WERI-Rb-1 (cell line): ENCODE data around the gene PLG.
A peak's percentile ranks its signal among the peaks of the same experiment; 100 is the strongest.
"Not testable (repeated sequence)": the region's sequence is repeated elsewhere in the genome, so short reads cannot be mapped to it uniquely, and the experiment has no call there.

Experiments used
- DNase-seq: peaks from one replicate; pipeline ENCODE4 v3.0.0-alpha.2; 2020
- H3K27ac ChIP-seq: fragments of 250-450 bp; sonication (Bioruptor Pico); 2 replicates; pipeline ENCODE4 v1.5.1; 2020; ENCODE audit warnings: mild to moderate bottlenecking, moderate library complexity
- H3K27me3 ChIP-seq: fragments of 250-450 bp; sonication (Bioruptor Pico); 2 replicates; pipeline ENCODE4 v1.5.1; 2021; ENCODE audit warnings: mild to moderate bottlenecking, low read depth, moderate library complexity; ENCODE audit not compliant: insufficient read depth, severe bottlenecking
- H3K36me3 ChIP-seq: fragments of 250-450 bp; sonication (Bioruptor Pico); 2 replicates; pipeline ENCODE4 v1.5.1; 2020; ENCODE audit warnings: mild to moderate bottlenecking, moderate library complexity
- H3K4me3 ChIP-seq: 2 replicates; pipeline ENCODE4 v1.5.1; 2011; ENCODE audit warnings: low read depth, mild to moderate bottlenecking, control low read depth, low read length
- H3K9me3 ChIP-seq: fragments of 250-450 bp; sonication (Bioruptor Pico); 2 replicates; pipeline ENCODE4 v1.5.1; 2021; ENCODE audit warnings: mild to moderate bottlenecking, moderate library complexity; ENCODE audit not compliant: severe bottlenecking
- CTCF ChIP-seq: IDR thresholded peaks from 2 replicates; pipeline ENCODE4 v1.5.1; 2011; ENCODE audit warnings: low read depth, mild to moderate bottlenecking, control low read depth, inconsistent platforms, low read length

PLG gene

GRCh38 chr6:160766989-160767646 lies 65.1 kb downstream of the PLG start:
- DNase-seq, result peak; percentile 76

GRCh38 chr6:160767647-160768019 lies 65.6 kb downstream of the PLG start:
- Histone ChIP-seq H3K9me3 (no peaks in the 10 kb centered on the region), H3K27me3 (peaks cover 43% of the 10 kb centered on the region), H3K4me3 (no peak overlapping the region), H3K36me3 (no peaks in the 10 kb centered on the region), H3K27ac (no peak overlapping the region)
- no peak for TF ChIP-seq CTCF
- DNase-seq, result no peak

More at GRCh38 chr6:160766989-160767646, 65.1 kb downstream of the PLG start:
- Histone ChIP-seq H3K27ac (no peak overlapping the region), H3K36me3 (no peaks in the 10 kb centered on the region), H3K4me3 (peak overlapping the region; percentile 43), H3K9me3 (no peaks in the 10 kb centered on the region), H3K27me3 (peaks cover 38% of the 10 kb centered on the region)
- TF ChIP-seq CTCF, result peak; percentile 90

GRCh38 chr6:160768101-160768500 lies 66.1 kb downstream of the PLG start:
- Histone ChIP-seq H3K27ac (no peak overlapping the region), H3K36me3 (no peaks in the 10 kb centered on the region), H3K27me3 (peaks cover 44% of the 10 kb centered on the region), H3K4me3 (no peak overlapping the region), H3K9me3 (no peaks in the 10 kb centered on the region)
- no peak for DNase-seq
- no peak for TF ChIP-seq CTCF

GRCh38 chr6:160774399-160774798 lies 72.4 kb downstream of the PLG start:
- Histone ChIP-seq H3K27me3 (peaks cover 19% of the 10 kb centered on the region), H3K9me3 (no peaks in the 10 kb centered on the region), H3K27ac (no peak overlapping the region), H3K4me3 (no peak overlapping the region), H3K36me3 (no peaks in the 10 kb centered on the region)
- no peak for TF ChIP-seq CTCF
- no peak for DNase-seq

GRCh38 chr6:160775792-160776580 lies 73.9 kb downstream of the PLG start:
- Histone ChIP-seq H3K9me3 (no peaks in the 10 kb centered on the region), H3K27ac (no peak overlapping the region), H3K36me3 (no peaks in the 10 kb centered on the region), H3K4me3 (no peak overlapping the region), H3K27me3 (peaks cover 14% of the 10 kb centered on the region)
- DNase-seq, result no peak
- no peak for TF ChIP-seq CTCF

- H3K27me3 ChIP-seq, H3K36me3 ChIP-seq, H3K4me3 ChIP-seq, H3K9me3 ChIP-seq, DNase-seq, H3K27ac ChIP-seq: not testable (repeated sequence)
Measured at GRCh38 chr6:160779095-160779494, 77.1 kb downstream of the PLG start.

GRCh38 chr6:160780656-160781055 lies 78.6 kb downstream of the PLG start:
- H3K27ac ChIP-seq, H3K4me3 ChIP-seq, H3K36me3 ChIP-seq, DNase-seq, H3K27me3 ChIP-seq, H3K9me3 ChIP-seq: not testable (repeated sequence)
